ENCODE measurements around the gene DMBX1.

DMBX1 gene

DNA sequence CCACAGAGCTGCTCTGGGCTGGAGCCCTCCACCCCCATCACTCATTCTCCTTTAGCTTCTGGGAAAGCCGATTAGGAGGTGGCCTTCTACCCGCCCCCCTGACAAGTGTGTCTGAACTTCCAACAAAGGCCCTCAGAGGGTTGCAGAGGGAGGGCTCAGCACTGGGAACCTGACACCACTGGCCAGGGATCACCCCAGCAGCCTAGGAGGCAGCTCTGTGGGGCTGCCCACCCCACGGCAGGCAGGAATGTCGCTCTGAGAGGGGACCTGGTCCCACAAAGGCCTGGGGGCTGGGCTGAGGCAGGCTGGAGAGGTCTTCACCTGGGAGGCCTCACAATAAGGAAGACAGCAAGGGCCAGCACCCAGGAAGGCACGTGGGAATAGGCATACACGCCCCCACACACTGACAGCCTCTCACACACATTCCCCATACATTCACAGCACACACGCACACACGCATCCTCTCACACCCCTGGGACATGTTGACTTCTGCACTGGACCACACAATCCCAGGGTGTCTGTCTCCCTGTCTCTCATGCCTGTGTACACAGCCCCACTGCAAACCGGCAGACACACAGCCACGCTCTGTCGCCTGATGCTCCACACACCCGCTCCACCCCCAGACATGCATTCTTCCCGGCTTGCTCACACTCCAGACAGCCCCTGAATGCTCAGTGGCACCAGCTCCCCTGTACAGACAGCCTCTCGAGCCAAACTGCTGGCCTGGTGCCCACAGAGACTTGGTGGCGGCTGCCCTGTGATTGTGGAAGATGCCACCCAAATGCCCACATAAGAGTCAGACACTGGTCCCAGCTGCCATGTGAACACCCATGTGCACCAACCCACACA is 30.7 kb downstream of the DMBX1 start:
- peak; percentile 70 for DNase-seq (ENCODE audit: low read depth)
- TF ChIP-seq CTCF (IDR thresholded peaks at IDR 0.05; ENCODE audit: low read length, missing control alignments) = no peak
- H3K4me3 ChIP-seq (replicated peaks; ENCODE audit: low read depth, low read length) = no peak overlapping the region

DNA sequence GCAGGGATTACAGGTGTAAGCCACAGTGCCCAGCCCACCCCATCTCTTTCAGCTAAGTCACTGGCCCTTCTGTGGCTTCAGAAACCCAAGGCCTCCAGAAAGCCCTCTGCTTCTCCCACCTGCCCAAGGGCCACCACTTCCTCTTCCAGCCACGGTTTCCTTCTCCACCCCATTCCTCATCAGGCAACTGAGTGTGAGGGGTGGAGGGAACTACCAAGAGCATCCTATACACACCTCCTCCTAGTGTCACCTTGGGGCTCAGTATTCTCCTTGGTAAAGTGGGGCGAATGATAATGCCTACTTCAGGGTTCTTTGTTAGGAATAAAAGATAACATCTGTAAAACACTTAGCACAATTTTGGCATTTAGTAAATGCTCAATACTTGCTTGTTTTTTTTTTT is 31.8 kb downstream of the DMBX1 start:
- TF ChIP-seq CTCF (IDR thresholded peaks at IDR 0.05; ENCODE audit: low read length, missing control alignments) = no peak
- H3K4me3 ChIP-seq (replicated peaks; ENCODE audit: low read depth, low read length) = no peak overlapping the region
- no peak for DNase-seq (ENCODE audit: low read depth)

DNA sequence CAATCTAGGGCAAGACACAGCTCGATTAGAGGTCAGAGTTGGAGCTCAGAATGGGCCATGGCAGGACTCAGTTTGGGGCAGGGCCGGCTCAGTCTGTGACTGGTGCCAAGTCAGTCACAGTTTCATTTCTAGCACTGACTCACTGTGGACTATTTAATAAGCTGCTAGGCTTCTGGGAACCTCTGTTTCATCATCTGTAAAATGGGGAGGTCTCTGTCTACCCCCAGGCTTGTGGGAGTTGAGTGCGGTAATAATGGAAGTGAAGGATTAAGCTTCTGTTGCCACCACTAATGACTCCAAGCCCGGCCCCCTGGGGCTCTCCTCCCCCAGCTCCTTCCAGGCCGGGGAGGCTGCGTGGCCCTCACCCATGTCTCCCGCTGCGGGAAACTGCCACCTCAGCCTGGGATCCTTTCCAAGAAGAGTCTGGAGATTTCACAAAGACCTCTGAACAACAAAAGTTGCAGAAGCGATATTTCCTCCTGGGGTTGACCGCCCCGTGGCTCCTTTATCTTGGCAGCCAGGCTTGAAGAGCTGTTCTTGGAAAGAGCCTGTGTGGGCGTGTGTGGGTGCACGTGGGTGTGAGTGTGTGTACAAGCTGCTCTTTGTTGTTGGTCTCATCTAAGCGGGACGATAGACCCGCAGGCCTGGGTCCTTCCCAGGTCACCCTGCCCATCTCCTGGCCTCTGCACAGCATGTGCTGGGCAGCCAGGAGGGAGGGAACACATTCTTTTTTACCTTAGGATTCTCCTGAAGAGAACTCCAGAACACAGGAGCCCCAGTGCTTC is 32.7 kb downstream of the DMBX1 start:
- no peak for TF ChIP-seq CTCF (IDR thresholded peaks at IDR 0.05; ENCODE audit: low read length, missing control alignments)
- no peak overlapping the region for H3K4me3 ChIP-seq (replicated peaks; ENCODE audit: low read depth, low read length)
- peak; percentile 91 for DNase-seq (ENCODE audit: low read depth)

GRCh38 chr1:46522969-46523320 is 33.3 kb downstream of the DMBX1 start:
- no peak for DNase-seq (ENCODE audit: low read depth)
- TF ChIP-seq CTCF (IDR thresholded peaks at IDR 0.05; ENCODE audit: low read length, missing control alignments) = no peak
- no peak overlapping the region for H3K4me3 ChIP-seq (replicated peaks; ENCODE audit: low read depth, low read length)

DNA sequence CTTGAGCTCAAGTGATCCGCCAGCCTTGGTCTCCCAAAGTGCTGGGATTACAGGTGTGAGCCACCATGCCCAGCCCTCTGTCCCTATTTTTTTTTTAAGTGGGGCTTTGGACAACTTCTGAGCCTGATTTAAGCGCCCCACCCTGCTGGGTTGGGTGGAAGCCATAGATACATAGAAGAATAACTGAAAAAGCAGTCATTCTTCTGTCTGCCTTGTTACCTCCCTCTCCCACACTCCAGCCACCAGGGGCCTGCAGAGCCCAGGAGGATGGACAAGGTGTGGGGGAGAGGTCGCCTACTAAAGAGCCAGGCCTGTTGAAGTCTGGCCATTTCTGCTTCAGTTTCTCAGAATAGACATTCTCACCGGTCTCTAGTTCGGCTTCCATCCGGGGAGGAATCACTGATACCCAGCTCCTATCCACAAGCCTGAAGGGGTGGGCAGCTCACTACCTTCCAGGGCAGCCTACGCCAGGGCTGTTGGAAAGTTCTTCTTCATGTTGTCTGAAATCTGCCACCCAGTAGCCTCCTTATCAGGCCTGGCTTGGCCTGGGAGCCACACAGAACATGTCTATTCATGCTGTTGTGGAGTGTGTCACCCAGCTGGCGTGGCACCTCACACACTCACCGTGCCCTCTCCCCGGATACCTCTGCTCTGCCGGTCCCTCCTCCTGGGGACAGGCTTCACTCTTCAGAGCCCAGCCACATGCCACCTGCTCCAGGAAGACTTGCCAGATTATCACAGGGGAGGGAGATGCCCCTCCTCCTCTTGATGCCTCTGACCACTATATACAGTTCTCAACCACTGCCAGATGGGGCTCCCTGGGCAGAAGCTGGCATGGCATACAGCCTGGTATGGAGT is 34.1 kb downstream of the DMBX1 start:
- no peak for TF ChIP-seq CTCF (IDR thresholded peaks at IDR 0.05; ENCODE audit: low read length, missing control alignments)
- no peak for DNase-seq (ENCODE audit: low read depth)
- H3K4me3 ChIP-seq (replicated peaks; ENCODE audit: low read depth, low read length) = no peak overlapping the region

- no peak for DNase-seq (ENCODE audit: low read depth)
- no peak for TF ChIP-seq CTCF (IDR thresholded peaks at IDR 0.05; ENCODE audit: low read length, missing control alignments)
Measured at GRCh38 chr1:46524843-46525242, 35.2 kb downstream of the DMBX1 start.

More at GRCh38 chr1:46524843-46525242, 35.2 kb downstream of the DMBX1 start:
- no peak overlapping the region for H3K4me3 ChIP-seq (replicated peaks; ENCODE audit: low read depth, low read length)

All from fibroblast of pulmonary artery (primary cell).